ENCODE data around the gene GALNT2.

GALNT2 gene

DNA sequence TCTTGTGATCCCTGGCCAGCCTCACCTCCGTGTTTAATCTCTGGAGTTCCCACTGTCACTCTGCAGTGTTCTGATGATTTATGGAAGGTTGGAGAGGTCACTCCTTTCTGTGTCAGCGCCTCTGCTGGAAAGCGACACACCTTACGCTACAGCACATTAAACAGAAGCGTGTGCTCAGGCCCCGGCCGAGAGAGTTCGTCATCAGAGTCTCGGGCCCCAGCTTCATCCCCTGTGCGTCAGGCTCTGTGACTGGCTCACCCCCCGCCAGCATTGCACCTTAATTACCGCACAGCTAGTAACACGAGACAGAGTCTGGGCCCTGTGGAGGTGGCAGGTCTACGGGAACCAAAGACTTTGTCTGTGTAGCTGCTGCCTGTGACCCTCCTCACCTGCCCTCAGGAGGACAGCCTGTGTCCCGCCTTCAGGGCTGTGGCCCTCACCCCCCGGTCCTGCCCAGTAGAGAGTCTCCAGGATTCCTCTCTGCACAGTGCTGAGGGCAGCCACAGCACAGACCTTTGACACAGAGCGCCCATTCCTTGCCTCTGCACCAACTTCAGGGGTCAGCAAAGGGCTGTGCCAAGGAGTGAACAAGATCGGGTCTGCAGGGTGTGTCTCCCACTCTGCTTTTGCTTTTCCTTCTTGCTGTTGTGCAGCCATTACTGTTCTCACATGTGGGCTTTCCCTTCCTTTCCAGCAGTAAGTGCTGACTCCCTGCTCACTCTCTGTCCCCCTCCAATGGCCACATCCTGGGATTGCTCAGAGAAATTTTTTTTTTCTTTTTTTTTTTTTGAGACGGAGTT, 201.5 kb downstream of the GALNT2 start:
- peak; percentile 79 for DNase-seq

DNA sequence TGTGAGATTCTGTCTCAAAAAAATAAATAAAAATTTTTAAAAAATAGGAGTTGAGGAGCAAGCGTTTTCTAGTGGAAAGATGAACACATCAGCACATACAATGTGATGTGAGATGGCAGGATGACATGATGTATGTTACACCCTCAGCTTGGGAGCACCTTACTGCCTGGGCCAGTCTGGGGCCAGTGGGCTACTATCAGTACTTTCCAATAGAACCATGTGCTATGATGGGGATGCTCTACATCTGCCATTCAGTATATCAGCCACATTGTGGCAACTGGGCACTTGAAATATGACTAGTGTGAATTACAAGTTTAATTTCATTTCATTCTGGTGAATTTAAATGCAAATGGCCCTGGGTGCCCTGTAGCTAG, 203.1 kb downstream of the GALNT2 start:
- no peak for DNase-seq

DNA sequence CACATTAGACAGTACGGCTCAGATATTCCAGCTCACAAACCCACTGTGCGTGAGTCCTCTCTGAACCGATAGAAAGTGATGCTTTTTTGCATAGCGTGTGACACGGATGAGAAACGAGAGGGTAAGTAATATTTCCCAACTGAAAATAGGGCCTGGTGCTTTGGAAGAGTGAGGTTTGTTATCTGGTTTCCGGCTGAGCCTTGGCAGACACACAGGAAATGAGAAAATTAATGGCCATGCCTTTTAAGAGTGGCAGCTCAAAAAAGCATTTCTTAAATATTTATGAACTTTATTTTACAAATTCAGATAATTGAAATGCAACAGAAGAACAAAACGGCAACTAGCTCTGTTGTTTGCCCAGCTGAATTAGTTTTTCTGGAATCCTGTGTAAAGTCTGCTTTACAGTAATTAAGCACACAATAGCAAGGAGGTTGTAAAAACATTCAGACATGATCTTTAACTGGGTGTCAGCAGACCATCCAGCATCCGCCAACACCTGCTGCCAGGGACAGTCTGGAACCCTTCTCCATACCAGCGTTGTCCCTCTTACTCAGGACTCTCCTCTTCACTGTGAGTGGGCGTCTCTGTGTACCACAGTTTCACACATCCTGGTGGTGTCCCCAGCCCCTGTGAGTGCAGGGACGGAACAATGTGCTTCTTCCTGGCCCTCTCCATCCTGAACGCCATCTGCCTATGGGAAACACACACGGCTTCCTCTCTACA, 203.7 kb downstream of the GALNT2 start:
- no peak for DNase-seq

DNA sequence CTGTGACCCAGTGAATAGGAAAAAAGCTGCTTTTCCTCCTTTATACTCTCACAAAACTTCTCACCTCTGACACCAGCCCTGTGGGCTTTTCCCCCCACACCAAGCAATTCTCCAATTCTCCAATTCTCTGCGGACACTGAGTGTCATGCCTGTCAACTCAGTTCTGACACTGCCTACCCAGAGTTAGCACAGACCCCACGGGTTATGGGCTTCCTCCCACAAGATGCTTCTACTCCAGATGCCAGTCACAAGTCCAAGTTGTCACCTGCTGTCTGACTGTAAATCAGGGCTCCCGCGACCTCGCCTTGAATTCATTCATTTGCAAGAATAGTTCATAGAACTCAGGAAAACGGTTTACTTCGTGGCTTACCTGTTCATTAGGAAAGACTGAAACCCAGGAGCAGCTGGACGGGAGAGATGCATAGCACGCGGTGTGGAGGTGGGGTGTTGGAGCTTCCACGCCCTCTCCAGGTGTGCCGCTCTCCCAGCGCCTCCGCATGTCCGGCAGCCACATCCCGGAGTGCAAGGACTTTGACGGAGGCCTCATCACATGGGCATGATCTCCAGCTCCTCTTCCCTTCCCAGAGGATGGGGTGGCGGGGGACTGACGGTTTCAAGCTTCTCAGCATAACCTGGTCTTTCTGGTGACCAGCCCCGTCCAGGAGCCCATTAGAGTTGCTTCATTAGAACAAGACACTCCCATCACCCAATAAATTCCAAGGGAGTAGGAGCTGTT, 204.4 kb downstream of the GALNT2 start:
- no peak for DNase-seq

DNA sequence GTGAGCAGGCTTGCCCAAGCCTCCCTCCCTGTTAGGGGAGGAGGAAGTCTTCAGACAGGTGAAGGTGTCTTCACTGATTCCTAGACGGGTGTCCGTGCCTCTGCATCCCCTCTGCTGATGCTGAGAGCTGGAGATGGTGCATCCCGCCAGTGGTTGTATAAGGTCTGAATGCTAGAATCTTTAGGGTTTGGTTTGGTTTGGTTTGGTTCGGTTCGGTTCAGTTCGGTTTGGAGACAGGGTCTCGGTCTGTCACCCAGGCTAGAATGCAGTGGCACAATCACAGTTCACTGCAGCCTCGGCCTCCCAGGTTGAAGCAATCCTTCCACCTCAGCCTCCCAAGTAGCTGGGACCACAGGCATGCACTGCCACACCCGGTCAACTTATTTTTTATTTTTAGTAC, 205.5 kb downstream of the GALNT2 start:
- DNase-seq: no peak

DNA sequence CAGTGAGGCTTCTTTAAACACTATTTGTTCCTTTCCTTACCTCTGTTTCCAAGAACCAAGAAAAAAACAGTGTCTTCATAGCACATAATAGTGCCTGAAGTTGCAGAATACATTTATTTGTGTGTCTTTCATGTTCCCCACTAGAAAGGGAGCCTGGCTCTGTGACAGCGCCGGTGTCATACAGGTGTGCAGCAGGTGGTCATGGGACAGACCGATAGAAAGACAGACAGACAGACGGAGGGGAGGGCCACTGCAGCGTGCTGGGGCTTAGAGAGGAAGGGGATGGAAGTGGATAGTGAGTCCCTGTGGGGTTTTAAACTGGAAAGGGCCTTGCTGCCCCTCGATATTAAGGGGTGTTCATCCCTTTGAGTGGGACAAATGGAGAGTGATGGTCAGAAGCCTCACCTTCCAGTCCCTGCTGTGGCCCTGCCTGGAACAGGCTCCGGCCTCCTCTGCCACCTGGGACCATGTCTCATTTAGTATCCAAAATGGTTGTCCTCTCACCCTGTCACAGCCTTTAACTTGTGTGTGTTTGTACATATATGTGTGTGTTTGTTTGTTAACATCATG, 206.2 kb downstream of the GALNT2 start:
- no peak for DNase-seq

DNA sequence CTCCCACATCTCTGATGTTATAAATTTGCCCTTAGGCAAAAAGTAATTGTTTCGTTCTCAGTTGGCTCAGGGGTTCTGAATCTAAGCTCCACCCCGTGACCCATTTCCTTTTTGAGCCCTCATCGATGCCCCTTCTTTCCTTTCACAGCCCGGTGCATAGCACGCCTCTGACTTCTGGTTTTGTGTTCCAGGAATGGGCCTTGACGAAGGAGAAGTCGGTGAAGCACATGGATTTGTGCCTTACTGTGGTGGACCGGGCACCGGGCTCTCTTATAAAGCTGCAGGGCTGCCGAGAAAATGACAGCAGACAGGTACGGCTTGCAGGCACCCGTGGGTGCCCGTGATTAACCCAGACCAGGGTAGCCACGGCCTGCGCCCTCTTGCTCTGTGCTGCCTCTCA, 207.2 kb downstream of the GALNT2 start:
- DNase-seq: no peak

DNA sequence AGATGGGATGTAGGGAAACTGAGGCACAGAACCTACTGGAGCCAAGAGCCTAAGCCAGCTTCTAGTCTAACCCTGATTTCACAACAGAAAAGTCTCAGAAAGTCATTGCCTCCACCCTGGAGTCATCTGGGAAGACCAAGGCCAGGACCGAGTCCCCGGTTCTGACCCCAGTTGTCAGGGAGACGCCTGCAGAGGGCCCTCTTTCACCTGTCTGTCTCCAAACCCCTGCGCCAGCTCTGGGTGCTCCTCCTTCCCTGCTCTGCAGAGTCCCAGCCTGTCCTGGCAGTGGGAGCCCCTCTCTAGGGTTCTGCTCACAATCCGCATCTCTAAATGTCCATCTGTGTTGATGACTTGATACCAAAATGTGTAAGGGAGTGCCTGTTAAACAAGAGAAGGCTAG, 209.4 kb downstream of the GALNT2 start:
- no peak for DNase-seq

DNA sequence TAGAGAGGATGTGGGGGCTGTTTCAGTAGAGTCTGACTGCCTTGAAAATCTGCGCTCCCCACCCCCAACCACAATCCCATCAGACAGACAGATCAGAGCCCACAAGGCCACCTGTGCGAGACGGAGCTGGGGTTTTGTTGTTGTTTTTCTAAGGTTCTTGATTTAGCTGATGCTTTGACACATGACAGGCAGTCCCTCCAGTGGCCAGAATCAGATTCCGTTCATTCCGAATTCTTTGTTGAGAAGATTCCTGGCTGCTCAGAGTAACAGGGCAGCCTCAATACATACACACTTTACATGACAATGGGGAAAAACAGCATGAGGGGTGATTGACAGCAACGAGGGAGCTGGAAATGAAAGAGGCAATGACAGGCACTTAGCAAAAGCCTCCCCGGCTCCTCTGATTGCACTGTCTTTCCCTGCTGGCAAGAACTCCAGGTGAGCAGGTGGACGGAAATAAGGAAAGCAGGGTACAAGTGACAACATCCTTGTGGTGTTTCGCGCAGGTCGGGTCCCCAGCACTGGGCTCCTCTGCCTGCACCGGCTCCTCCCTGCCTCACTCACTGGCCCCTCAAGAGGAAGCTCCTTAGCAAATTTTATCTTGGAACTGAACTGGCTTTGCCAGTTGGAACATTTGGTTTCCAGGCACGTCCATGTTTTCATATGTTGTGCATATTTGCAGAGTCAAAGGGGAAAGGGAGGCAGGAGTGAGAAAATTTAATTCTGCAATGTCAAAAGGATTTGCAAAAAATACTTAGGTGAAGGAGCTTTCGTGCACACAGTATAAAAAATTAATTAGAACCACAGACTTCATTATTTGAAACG, 210.4 kb downstream of the GALNT2 start:
- DNase-seq: no peak

DNA sequence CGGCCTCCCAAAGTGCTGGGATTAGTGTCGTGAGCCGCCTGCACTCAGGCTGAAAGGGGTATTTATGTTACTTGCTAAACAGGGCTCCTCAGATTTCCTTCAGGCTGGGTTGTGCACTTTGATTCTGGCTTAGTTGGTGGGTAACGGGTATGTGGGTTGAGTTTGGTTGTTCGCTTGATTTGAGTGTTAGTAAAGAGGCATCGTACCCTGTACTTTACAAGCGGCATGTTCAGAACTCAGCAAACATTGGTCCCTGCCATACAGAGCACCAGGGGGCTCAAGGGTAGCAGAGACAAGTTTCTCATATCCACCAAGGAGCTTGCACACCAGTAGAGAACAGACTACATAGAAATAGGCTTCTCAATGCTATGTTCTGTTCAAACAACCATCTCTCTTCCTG, 211.3 kb downstream of the GALNT2 start:
- DNase-seq: no peak

DNA sequence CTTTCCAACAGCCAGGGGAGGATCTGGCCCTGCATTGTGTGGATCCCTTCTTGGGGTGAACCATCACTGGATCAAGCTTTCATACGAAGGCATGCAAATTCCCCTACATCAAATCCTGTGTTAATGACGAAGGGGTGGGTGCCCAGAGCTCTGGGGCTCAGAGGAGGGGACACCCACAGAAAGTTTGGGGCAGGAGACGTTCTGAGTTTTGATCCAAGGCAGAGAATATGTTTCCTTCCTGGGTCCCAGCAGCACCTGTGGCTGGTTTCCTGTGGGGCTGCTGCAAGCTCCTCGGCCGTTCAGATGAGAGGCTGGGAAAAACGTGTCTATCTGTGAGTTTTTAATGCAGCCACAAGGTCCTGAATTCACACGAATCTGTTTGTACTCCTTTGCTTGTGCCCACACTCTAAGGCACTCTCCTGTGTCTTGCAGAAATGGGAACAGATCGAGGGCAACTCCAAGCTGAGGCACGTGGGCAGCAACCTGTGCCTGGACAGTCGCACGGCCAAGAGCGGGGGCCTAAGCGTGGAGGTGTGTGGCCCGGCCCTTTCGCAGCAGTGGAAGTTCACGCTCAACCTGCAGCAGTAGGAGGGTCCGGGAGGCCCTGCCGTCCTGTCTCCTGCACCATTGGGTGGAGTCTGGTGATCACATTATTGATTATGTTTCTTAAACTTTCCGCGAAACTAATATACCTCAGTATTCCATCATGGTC, 212.0 kb downstream of the GALNT2 start:
- DNase-seq: no peak

DNA sequence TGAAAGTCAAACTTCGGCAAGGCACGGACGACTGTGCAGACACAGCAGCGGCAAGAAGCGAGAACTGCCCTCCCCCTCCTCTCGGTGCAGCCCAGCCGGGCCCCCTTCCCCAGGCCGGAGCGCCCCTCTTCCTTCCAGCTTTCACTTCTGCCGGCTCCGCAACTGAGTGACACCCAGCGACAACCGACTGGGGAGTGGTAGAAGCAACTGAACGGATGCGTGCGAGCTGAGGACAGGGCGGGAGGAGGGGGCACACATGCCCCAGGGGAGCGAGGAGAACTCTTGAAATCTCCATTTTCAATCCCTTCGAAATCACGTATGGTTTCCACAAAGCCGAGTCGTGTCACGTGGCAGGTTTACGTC, 212.5 kb downstream of the GALNT2 start:
- no peak for DNase-seq

DNA sequence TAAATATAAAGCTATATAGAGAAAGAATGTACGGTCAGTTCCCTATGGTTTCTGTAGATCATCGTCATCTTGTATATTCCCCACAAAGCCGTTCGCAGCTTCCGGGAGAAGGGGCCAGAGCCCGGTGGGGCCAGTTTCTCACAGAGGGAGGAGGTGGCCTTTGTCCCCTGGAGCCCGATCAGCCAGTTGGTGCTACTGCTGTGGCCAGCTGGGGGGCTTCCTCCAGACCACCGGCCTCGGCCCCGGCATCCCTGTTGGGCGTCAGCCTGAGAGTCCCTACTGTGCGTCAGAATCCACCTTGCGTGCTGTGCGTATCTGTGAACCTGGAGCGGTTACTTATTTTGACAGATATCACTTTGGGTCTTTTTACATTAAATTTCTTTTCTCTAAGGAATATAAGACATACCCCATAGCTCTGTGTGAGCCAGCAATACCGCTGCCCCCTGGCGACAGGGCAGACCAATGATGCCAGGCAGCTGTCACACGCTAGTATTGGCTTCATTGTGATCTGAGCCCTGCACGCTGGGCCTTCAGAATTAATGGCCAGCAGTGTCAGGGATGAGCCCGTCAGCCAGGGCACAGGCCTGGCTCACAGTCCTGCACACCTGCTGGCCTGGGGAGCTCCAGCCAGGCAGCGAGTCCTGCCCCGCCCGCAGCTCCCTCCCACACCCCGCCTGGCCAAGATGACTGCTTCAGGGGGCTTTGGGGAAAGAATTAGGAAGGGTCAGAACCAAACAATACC, 213.2 kb downstream of the GALNT2 start:
- DNase-seq: no peak

DNA sequence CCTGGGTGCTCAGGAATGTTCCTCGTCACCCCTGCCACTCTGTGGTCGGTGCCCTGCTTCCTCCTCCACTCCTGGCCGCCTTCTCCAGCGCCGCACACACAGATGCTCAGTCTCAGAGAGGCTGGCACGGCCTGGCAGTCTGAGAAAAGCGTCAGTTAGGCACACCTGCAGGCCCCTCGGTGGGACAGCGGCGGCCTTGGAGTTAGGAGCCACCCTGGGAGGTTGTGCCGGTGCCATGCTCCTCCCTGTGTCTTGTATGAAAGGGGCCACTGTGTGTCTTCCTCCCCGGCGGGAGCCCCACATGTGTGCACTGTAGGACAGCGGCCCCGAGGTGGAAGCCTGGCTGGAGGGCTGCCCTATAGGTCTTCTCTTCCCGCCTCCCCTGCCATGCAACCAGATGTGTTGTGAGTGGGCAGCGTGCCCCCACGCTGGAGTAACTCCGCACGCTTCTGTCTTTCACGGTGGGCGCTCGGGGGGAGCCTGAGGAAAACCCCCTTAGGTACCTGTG, 213.9 kb downstream of the GALNT2 start:
- no peak for DNase-seq

DNA sequence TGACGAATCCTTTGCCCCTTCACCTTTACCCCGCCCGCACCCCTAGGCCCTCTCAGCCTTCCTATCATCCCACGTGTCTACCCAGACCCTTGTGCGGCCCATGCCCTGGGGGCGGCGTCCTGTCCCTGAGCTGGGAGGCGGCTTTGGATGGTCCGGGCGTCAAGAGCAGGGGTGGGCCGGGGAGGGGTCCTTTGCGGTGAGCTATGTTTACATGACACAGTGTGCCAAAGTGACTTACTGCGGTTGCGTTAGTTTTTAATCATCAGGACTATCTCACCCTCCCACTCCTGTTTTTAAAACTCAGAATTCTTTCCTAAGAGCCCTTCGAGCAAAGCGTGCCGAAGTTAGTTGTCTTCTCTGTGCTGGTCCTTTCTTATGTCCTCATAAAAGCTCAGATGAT, 214.5 kb downstream of the GALNT2 start:
- no peak for DNase-seq

DNA sequence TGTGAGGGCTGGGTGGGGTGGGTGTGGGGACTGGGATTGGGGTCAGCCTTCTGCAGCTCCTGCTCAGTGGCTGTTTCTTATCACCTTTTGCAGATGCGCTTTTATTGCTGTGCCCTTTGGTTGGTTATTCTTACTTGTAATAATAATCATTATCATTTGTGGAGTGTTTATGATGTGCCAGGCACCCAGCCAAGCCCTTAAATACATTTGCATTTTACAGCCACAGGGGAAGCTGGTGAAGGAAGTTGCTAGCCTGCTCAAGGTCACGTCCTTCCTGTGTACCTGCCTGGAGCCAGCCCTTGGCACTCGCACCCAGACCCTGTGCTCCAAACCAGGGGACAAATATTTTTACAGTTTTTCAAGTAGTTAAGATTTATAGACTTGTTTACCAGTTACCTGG, 215.1 kb downstream of the GALNT2 start:
- no peak for DNase-seq

DNA sequence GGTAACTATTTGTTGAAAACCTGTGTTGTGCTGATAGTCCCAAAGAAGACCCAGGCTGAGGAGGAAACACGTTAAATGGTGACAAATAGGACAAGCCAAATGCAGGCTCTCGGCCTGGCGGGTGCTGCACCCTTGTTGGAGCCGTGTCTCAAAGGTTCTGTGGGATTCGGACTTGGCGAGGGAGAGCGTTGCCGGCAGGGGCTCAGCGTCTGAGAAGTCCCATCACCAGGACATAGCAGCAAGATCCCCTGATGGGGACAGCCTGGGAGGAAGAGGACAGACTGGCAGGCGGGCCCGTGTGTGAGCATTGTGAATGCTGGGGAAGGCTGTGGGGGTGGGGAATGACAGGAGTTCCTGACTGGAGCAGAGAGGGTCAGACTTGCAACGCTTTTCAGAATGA, 216.6 kb downstream of the GALNT2 start:
- DNase-seq: no peak

DNA sequence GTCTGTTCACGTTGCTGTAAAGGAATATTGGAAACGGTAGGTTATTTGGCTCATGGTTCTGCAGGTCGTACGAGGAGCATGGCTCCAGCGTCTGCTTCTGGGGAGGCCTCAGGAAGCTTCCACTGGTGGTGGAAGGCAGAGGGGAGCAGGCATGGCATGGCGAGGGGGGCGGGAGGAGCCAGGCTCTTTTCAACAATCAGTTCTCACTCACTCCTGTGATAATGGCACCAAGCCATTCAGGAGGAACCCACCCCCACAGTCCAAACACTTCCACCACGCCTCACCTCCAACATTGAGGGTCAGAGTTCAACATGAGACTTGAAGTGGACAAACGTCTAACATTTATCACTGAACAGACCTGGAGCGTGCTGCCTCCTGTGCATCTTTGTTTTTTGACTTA, 217.9 kb downstream of the GALNT2 start:
- DNase-seq: no peak

DNA sequence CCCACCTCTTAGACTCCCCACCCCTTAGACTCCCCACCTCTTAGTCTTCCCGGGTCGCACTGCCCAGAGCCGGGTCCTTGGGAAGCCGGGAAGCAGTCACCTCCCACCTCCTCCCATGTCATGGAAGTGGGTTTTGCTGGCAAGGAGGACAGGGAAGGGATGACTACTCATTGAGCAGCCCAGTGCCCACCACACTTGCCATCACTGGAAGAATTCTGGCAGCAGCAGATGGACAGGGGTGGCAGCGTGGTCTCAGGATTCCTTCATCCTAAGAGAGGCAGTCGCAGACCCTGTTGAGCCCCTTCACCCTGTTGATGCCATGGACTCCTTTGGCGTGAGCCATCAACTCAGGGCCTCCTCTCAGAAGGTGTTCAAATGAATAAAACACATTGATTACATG, 218.3 kb downstream of the GALNT2 start:
- DNase-seq: no peak

DNA sequence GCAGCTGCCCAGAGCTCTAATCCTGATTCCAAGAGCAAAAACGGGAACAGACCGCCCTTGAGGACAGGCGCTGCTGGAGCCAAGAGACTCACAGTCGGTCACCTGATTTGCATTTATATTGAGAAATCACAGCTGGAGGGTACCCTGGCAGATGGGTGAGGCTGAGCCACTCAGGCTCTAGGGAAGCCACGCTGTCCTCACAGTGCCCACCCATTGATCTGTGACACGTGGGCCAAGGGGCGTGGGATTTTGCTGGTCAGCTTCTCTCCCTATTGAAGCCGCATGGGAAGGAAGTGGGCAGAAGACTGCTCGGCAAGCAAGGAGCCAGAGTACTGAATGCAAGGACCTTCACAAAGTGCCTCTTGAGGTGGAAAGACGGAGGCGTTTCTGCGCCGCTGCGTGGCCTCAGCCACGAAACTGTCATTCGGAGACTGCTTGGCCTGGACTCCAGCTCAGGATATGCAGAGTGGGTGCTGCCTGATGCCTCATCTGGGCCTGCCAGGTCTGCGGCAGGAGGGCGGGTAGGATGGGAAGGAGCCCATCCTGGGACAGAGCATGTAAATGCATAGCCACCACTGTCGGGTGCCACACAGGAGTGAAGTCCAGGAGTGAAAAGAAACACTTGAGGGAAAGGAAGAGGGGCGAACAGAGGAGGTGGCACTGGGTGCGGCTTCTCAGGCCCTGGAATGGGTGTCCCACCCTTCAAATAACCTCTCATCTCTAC, 219.3 kb downstream of the GALNT2 start:
- DNase-seq: no peak

DNA sequence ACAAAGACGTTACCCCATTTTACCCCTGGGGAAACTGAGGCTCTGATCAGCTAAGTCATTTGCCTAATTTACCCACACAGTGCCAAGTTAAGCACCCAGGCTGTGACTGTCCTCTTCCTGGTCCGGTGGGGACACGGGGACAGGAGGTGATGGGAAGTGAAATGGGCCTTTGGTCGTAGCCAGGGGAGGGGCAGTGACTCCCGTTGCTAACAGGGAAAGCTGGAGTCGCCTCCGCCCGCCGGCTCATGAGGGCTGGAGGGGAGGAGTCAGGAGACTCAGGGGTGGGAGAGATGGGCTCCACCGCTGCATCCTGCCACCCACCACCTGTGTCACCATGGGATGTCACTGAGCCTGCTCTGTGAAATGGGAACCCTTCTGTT, 219.8 kb downstream of the GALNT2 start:
- DNase-seq: no peak
